CD4-positive, alpha-beta memory T cell (primary cell): ENCODE results near the gene AGFG2. TPM values are rescaled to one million over a fixed set of nuclear protein-coding genes. Genes with fewer than 3 reads are reported as not detected.
A peak's percentile ranks its signal among the peaks of the same experiment; 100 is the strongest.
"Not testable (repeated sequence)": the region's sequence is repeated elsewhere in the genome, so short reads cannot be mapped to it uniquely, and the experiment has no call there.

Experiments used
- CTCF ChIA-PET: fragments of 350-600 bp; sonication (Branson Sonifier 250); formaldehyde crosslinking; loops from one replicate; lab custom pipeline; 2021; ENCODE audit warnings: inconsistent platforms; ENCODE audit not compliant: partially characterized antibody; lab: Charles Lee
- POLR2A ChIA-PET: fragments of 350-600 bp; sonication (Branson Sonifier 250); formaldehyde crosslinking; loops from one replicate; lab custom pipeline; 2021; ENCODE audit not compliant: partially characterized antibody; lab: Charles Lee
- DNase-seq, 5 donors: peaks; one replicate each; pipeline versions ENCODE4 v3.0.0 to v3.0.0-alpha.2; 2020 to 2022; ENCODE audit warnings: mixed read lengths in 1 of 5
- H3K27ac ChIP-seq: one replicate; pipeline ENCODE4 v1.7.0; 2013; ENCODE audit warnings: low read depth, low read length
- H3K27me3 ChIP-seq: 2 replicates; pipeline ENCODE4 v1.7.0; 2013; ENCODE audit warnings: mild to moderate bottlenecking, low read length, moderate library complexity; ENCODE audit not compliant: insufficient read depth
- H3K36me3 ChIP-seq: 2 replicates; pipeline ENCODE4 v1.7.0; 2013; ENCODE audit warnings: mild to moderate bottlenecking, low read length, moderate library complexity; ENCODE audit not compliant: insufficient read depth
- H3K4me1 ChIP-seq: 2 replicates; pipeline ENCODE4 v1.7.0; 2013; ENCODE audit warnings: mild to moderate bottlenecking, low read length, moderate library complexity; ENCODE audit not compliant: insufficient read depth
- H3K4me3 ChIP-seq, 2 donors: one replicate each; pipeline ENCODE4 v1.7.0; 2013; ENCODE audit warnings: low read length in 2 of 2, mild to moderate bottlenecking in 1 of 2
- H3K9me3 ChIP-seq, 2 donors: one replicate each; pipeline ENCODE4 v1.7.0; 2013; ENCODE audit warnings: low read length in 2 of 2, control low read depth in 1 of 2; ENCODE audit not compliant: control insufficient read depth in 1 of 2
- H3K27ac Mint-ChIP-seq, 7 donors: one replicate each; pipeline ENCODE4 v1.8.0; 2020 to 2021; ENCODE audit warnings: mixed read lengths in 7 of 7, mild to moderate bottlenecking in 6 of 7, inconsistent platforms in 3 of 7, moderate library complexity in 3 of 7
- H3K27me3 Mint-ChIP-seq, 2 donors: one replicate each; pipeline ENCODE4 v1.8.0; 2020 to 2021; ENCODE audit warnings: mixed read lengths in 2 of 2
- H3K36me3 Mint-ChIP-seq, 2 donors: one replicate each; pipeline ENCODE4 v1.8.0; 2020 to 2021; ENCODE audit warnings: mixed read lengths in 2 of 2, inconsistent platforms in 1 of 2, mild to moderate bottlenecking in 1 of 2
- H3K4me1 Mint-ChIP-seq, 4 donors: one replicate each; pipeline ENCODE4 v1.8.0; 2020 to 2021; ENCODE audit warnings: mixed read lengths in 4 of 4, mild to moderate bottlenecking in 1 of 4
- H3K4me3 Mint-ChIP-seq, 8 donors: one replicate each; pipeline ENCODE4 v1.8.0; 2020 to 2021; ENCODE audit warnings: mixed read lengths in 8 of 8, mild to moderate bottlenecking in 7 of 8, moderate library complexity in 6 of 8, inconsistent platforms in 3 of 8
- H3K9me3 Mint-ChIP-seq, 8 donors: one replicate each; pipeline ENCODE4 v1.8.0; 2020 to 2021; ENCODE audit warnings: mixed read lengths in 8 of 8, mild to moderate bottlenecking in 5 of 8, inconsistent platforms in 3 of 8, moderate library complexity in 1 of 8
- intact Hi-C: fragments of 100-400 bp; cut with micrococcal nuclease; formaldehyde crosslinking; loops from one replicate; pipeline ENCODE4 v1.15.1; 2023
- polyA plus RNA-seq, 2 donors: library from polyadenylated mRNA; unstranded; fragments of 300-500 nt; fragmentation: Illumina TruSeq; gene quantifications; one replicate each; pipeline ENCODE4 v1.2.3, GENCODE V29; 2021
- total RNA-seq, 2 experiments: library from RNA; stranded (reverse); gene quantifications; one replicate each; pipeline ENCODE4 v1.2.3, GENCODE V29; 2021

Gene AGFG2
- total and polyA plus RNA-seq, 4 experiments from 2014 or later = 19.7 to 58.3 (median 46.1) TPM

GRCh38 chr7:100564405-100564804 lies 25.4 kb downstream of the AGFG2 start:
- not testable (repeated sequence) for H3K9me3 ChIP-seq, H3K27me3 ChIP-seq, H3K27me3 Mint-ChIP-seq, H3K4me3 ChIP-seq, H3K9me3 Mint-ChIP-seq, H3K4me3 Mint-ChIP-seq, DNase-seq
- peak overlapping the region in 3 of 7 donors; percentile 35 to 82 (median 56) for H3K27ac Mint-ChIP-seq
- peaks cover 30% of the 10 kb centered on the region for H3K4me1 ChIP-seq
- CTCF ChIA-PET = interaction anchor here (0.6 to 13.2 kb wide), 30 partner anchors 10 to 290 kb away, joined by 3 to 266 read pairs (median 5); partner anchors contain the start of genes AGFG2, FBXO24, GIGYF1 and LRCH4
- H3K36me3 ChIP-seq = peaks cover 27% of the 10 kb centered on the region
- H3K36me3 Mint-ChIP-seq = peaks cover 8 to 28% of the 10 kb centered on the region in 2 donors
- intact Hi-C loops = loop anchor here (1.0 kb wide), 4 partner anchors 24 to 161 kb away; no protein-coding TSS in a partner anchor
- POLR2A ChIA-PET = interaction anchor here (0.6 to 12.1 kb wide), 12 partner anchors 15 to 135 kb away, joined by 3 to 307 read pairs (median 4); partner anchors contain the start of genes FBXO24, LRCH4, MEPCE and MOSPD3
- H3K4me1 Mint-ChIP-seq = peaks cover 16 to 40% (median 29%) of the 10 kb centered on the region in 4 donors
- peak overlapping the region; percentile 32 for H3K27ac ChIP-seq

- DNase-seq = no peak
- no peak overlapping the region for H3K4me3 ChIP-seq
- no peaks in the 10 kb centered on the region for H3K27me3 Mint-ChIP-seq
- ChIA-PET CTCF (interaction anchor here (0.6 to 13.2 kb wide), 25 partner anchors 11 to 289 kb away, joined by 3 to 266 read pairs (median 5); partner anchors contain the start of genes AGFG2, FBXO24, GIGYF1 and LRCH4), POLR2A (interaction anchor here (0.6 to 12.1 kb wide), 10 partner anchors 21 to 126 kb away, joined by 3 to 307 read pairs (median 4); partner anchors contain the start of genes AGFG2, FBXO24, LRCH4 and MOSPD3)
- intact Hi-C loops = no loop called here
- H3K9me3 ChIP-seq = no peaks in the 10 kb centered on the region
- no peaks in the 10 kb centered on the region for H3K27me3 ChIP-seq
- H3K4me3 Mint-ChIP-seq = no peak overlapping the region
- H3K36me3 ChIP-seq = peaks cover 27% of the 10 kb centered on the region
- peaks cover 15 to 38% (median 26%) of the 10 kb centered on the region in 4 donors for H3K4me1 Mint-ChIP-seq
- H3K27ac ChIP-seq = no peak overlapping the region
- H3K36me3 Mint-ChIP-seq = peaks cover 8 to 23% of the 10 kb centered on the region in 2 donors
- H3K27ac Mint-ChIP-seq = peak overlapping the region in 2 of 7 donors; percentile 30 to 48
- H3K9me3 Mint-ChIP-seq = no peaks in the 10 kb centered on the region
- peaks cover 30% of the 10 kb centered on the region for H3K4me1 ChIP-seq
Measured at GRCh38 chr7:100565133-100565571, 26.1 kb downstream of the AGFG2 start.

- Histone ChIP-seq H3K9me3 (no peaks in the 10 kb centered on the region), H3K27me3 (no peaks in the 10 kb centered on the region), H3K4me3 (no peak overlapping the region), H3K4me1 (peaks cover 39% of the 10 kb centered on the region), H3K27ac (no peak overlapping the region), H3K36me3 (peaks cover 27% of the 10 kb centered on the region)
- Mint-ChIP-seq H3K27ac (peak overlapping the region in 3 of 7 donors; percentile 25 to 83 (median 68)), H3K27me3 (no peaks in the 10 kb centered on the region), H3K9me3 (no peaks in the 10 kb centered on the region), H3K4me3 (no peak overlapping the region), H3K4me1 (peaks cover 16 to 46% (median 26%) of the 10 kb centered on the region in 4 donors), H3K36me3 (peaks cover 8 to 21% of the 10 kb centered on the region in 2 donors)
- ChIA-PET POLR2A (interaction anchor here (0.5 to 12.1 kb wide), 5 partner anchors 20 to 768 kb away, joined by 3 to 307 read pairs (median 5); partner anchors contain the start of genes AGFG2, FBXO24 and LRCH4), CTCF (interaction anchor here (0.6 to 13.2 kb wide), 12 partner anchors 7 to 158 kb away, joined by 3 to 266 read pairs (median 12); partner anchors contain the start of genes AGFG2, FBXO24, GIGYF1 and LRCH4)
- no peak for DNase-seq
- intact Hi-C loops = no loop called here
Measured at GRCh38 chr7:100566018-100566531, 27.1 kb downstream of the AGFG2 start.

DNA sequence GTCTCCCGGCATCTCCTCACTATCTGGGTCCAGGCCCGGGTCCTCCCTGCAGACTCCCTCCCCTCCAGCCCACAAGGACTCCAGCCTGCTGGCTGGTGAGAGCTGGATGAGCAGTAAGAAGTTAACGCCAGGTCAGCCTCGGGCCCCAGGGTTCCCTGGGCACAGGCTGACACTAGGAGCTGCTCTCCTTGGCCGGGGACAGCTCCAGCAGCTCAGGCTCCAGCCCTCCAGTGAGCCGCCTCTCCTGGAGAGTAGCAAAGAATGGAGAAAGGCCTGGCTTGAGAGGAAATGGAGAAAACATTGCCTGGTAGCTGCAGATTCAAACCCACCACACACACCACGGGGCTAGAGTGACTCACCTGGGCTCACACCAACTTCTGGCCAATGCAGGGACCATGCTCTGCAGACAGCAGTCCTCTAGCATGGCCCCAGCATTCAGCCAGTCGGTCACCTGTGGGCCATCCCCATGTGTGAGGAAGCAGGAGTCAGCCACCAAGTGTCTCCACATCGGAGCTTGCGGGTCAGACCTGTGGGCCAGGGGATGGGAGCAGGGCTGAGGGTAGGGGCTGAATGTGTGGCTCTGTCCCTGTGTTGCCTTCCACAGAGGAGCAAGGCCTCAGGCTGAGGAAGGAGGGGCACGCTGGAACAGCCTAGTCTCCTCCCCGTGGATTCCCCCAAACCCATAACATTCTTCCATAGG lies 28.2 kb downstream of the AGFG2 start:
- intact Hi-C loops = no loop called here
- peaks cover 18% of the 10 kb centered on the region for H3K36me3 ChIP-seq
- H3K4me1 ChIP-seq = peaks cover 43% of the 10 kb centered on the region
- Mint-ChIP-seq H3K27ac (peak overlapping the region in 5 of 7 donors; percentile 13 to 83 (median 62)), H3K36me3 (peaks cover 8 to 27% of the 10 kb centered on the region in 2 donors), H3K4me1 (peaks cover 20 to 57% (median 32%) of the 10 kb centered on the region in 4 donors), H3K27me3 (no peaks in the 10 kb centered on the region), H3K9me3 (peaks cover 0 to 2% (median 0%) of the 10 kb centered on the region in 8 donors), H3K4me3 (peak overlapping the region in 1 of 8 donors; percentile 9)
- no peaks in the 10 kb centered on the region for H3K9me3 ChIP-seq
- POLR2A ChIA-PET = interaction anchor here (0.9 to 12.1 kb wide), 6 partner anchors 8 to 138 kb away, joined by 3 to 307 read pairs (median 4); partner anchors contain the start of genes AGFG2, FBXO24, LRCH4 and POP7
- H3K27me3 ChIP-seq = no peaks in the 10 kb centered on the region
- DNase-seq = no peak
- no peak overlapping the region for H3K4me3 ChIP-seq
- CTCF ChIA-PET = interaction anchor here (0.8 to 13.2 kb wide), 9 partner anchors 8 to 157 kb away, joined by 3 to 266 read pairs (median 6); partner anchors contain the start of genes AGFG2, FBXO24, GIGYF1 and LRCH4
- H3K27ac ChIP-seq = peak overlapping the region; percentile 14

DNA sequence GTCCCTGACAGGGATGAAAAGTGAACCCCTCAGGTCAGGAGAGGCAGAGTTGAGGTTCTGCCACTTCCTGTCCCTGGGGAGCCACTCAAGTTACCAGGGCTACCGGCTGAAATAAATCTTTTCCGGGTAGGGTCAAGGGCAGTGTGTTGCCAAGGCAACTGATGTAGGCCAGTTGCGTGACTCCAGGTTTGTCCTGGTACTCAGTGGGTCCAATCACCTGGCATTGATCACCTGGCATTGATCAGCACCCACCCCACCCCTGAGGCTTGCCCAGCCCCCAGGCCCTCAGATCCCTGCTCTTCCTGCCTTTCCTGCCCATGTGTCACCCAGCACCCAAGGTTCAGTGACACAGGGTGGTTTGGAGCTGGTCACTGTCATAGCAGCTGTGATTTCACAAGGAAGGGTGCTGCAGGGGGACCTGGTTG lies 28.8 kb downstream of the AGFG2 start:
- intact Hi-C loops = loop anchor here (2.0 kb wide), 1 partner anchor 65 kb away; no protein-coding TSS in a partner anchor
- H3K4me3 Mint-ChIP-seq = no peak overlapping the region
- POLR2A ChIA-PET = interaction anchor here (0.9 to 12.1 kb wide), 6 partner anchors 8 to 138 kb away, joined by 3 to 307 read pairs (median 4); partner anchors contain the start of genes FBXO24, LRCH4 and POP7

DNA sequence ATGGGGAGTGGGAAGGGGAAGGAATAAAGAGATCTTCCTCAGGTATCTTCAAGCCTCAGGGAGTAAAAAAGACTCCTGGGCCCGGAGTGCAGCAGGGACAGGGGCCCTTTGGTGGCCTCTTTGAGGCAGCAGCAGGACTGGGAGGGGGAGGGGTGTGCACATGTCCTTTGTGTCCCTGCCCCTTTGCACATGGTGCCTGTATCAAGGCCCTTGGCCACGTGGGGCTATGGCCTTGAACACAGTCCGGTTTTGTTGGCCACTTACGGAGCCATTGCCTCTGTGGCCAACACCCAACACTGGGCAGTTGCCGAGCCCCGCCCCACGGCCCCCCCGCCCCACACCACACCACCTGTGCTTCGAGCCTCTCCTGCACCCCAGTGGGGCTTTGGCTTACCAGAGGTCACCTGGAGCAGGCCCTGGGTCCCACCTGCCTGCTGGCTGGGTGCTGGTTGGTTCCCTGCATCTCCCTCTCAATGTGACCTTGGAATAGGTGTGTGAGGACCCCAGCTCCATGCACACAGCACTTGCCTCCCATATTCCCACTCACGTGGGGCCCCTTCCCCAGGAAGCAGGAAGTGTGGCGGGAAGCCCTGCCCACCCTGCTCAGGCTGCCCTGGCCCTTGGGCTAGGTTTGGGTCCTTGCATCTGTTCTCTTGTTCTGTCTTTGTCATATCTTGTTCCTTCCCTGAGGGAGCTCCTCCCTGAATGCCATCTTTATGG lies 29.3 kb downstream of the AGFG2 start:
- Histone ChIP-seq H3K36me3 (peaks cover 7% of the 10 kb centered on the region), H3K9me3 (no peaks in the 10 kb centered on the region), H3K4me1 (peaks cover 43% of the 10 kb centered on the region), H3K4me3 (no peak overlapping the region), H3K27me3 (no peaks in the 10 kb centered on the region), H3K27ac (peak overlapping the region; percentile 8)
- Mint-ChIP-seq H3K4me1 (peaks cover 18 to 60% (median 32%) of the 10 kb centered on the region in 4 donors), H3K4me3 (peak overlapping the region in 2 of 8 donors; percentile 10 to 32), H3K27me3 (no peaks in the 10 kb centered on the region), H3K27ac (peak overlapping the region; percentile 52 to 84 (median 74)), H3K9me3 (peaks cover 0 to 2% (median 0%) of the 10 kb centered on the region in 8 donors), H3K36me3 (peaks cover 4 to 23% of the 10 kb centered on the region in 2 donors)
- intact Hi-C loops = loop anchor here (2.0 kb wide), 1 partner anchor 64 kb away; no protein-coding TSS in a partner anchor
- DNase-seq = no peak
- POLR2A ChIA-PET = interaction anchor here (0.7 to 12.1 kb wide), 15 partner anchors 9 to 109 kb away, joined by 3 to 307 read pairs (median 4); partner anchors contain the start of genes AGFG2, FBXO24, GNB2 and LRCH4
- CTCF ChIA-PET = interaction anchor here (1.1 to 11.8 kb wide), 11 partner anchors 9 to 137 kb away, joined by 3 to 266 read pairs (median 4); partner anchors contain the start of genes FBXO24, GIGYF1, LRCH4 and POP7

More for the DNA sequence above, 28.8 kb downstream of the AGFG2 start:
- peaks cover 0 to 2% (median 0%) of the 10 kb centered on the region in 8 donors for H3K9me3 Mint-ChIP-seq
- H3K36me3 ChIP-seq = peaks cover 13% of the 10 kb centered on the region
- peak overlapping the region; percentile 14 for H3K27ac ChIP-seq
- no peaks in the 10 kb centered on the region for H3K9me3 ChIP-seq
- H3K27me3 Mint-ChIP-seq = no peaks in the 10 kb centered on the region
- CTCF ChIA-PET = interaction anchor here (0.8 to 11.8 kb wide), 7 partner anchors 9 to 131 kb away, joined by 3 to 266 read pairs (median 6); partner anchors contain the start of genes FBXO24, GIGYF1, LRCH4 and PPP1R35
- H3K4me1 ChIP-seq = peaks cover 43% of the 10 kb centered on the region
- peaks cover 6 to 26% of the 10 kb centered on the region in 2 donors for H3K36me3 Mint-ChIP-seq
- peaks cover 20 to 61% (median 32%) of the 10 kb centered on the region in 4 donors for H3K4me1 Mint-ChIP-seq
- H3K27me3 ChIP-seq = no peaks in the 10 kb centered on the region
- DNase-seq = no peak
- peak overlapping the region in 6 of 7 donors; percentile 29 to 83 (median 50) for H3K27ac Mint-ChIP-seq
- no peak overlapping the region for H3K4me3 ChIP-seq
